Ectodermal cell (in vitro differentiated cells): ENCODE results near the gene NDUFAF4.

Experiments
- H3K27ac ChIP-seq: 2 replicates; pipeline ENCODE4 v1.7.0; 2013; ENCODE audit warnings: mild to moderate bottlenecking, low read depth, low read length; ENCODE audit not compliant: insufficient read depth, poor library complexity, severe bottlenecking
- H3K27me3 ChIP-seq: 2 replicates; pipeline ENCODE4 v1.7.0; 2013; ENCODE audit warnings: mild to moderate bottlenecking, low read length; ENCODE audit not compliant: insufficient read depth, control insufficient read depth, poor library complexity, severe bottlenecking
- H3K36me3 ChIP-seq: one replicate; pipeline ENCODE4 v1.7.0; 2013; ENCODE audit warnings: low read length; ENCODE audit not compliant: control insufficient read depth, insufficient read depth
- H3K4me1 ChIP-seq: one replicate; pipeline ENCODE4 v1.7.0; 2013; ENCODE audit warnings: low read length; ENCODE audit not compliant: control insufficient read depth, insufficient read depth
- H3K4me3 ChIP-seq: 2 replicates; pipeline ENCODE4 v1.7.0; 2013; ENCODE audit warnings: low read depth, low read length, control low read depth; ENCODE audit not compliant: insufficient read depth
- H3K9me3 ChIP-seq: 2 replicates; pipeline ENCODE4 v1.7.0; 2013; ENCODE audit warnings: mild to moderate bottlenecking, low read length, moderate library complexity; ENCODE audit not compliant: control insufficient read depth
- WGBS, 2 experiments: methylation state at CpG; one replicate each; pipeline ENCODE4 v1.1.7; 2013; ENCODE audit warnings: missing lambda C conversion rate in 2 of 2; 5-methylcytosine and 5-hydroxymethylcytosine counted together

NDUFAF4 gene

GRCh38 chr6:96926425-96926824 lies 28.7 kb upstream of the NDUFAF4 start:
- Histone ChIP-seq H3K4me1 (peaks cover 4% of the 10 kb centered on the region), H3K36me3 (no peaks in the 10 kb centered on the region), H3K4me3 (no peak overlapping the region), H3K27ac (no peak overlapping the region), H3K27me3 (peaks cover 15% of the 10 kb centered on the region), H3K9me3 (no peaks in the 10 kb centered on the region)
- WGBS, 2 experiments, result 82 to 86% methylated on average over 3 of the region's 3 CpGs

- H3K4me1 ChIP-seq, result no peaks in the 10 kb centered on the region
- H3K9me3 ChIP-seq, result no peaks in the 10 kb centered on the region
- H3K27ac ChIP-seq, result no peak overlapping the region
- H3K36me3 ChIP-seq, result no peaks in the 10 kb centered on the region
- peaks cover 15% of the 10 kb centered on the region for H3K27me3 ChIP-seq
- peak overlapping the region; percentile 77 for H3K4me3 ChIP-seq
- WGBS, 2 experiments, result 82 to 96% methylated on average over 5 to 6 of the region's 8 CpGs
These were observed 27.6 kb upstream of the NDUFAF4 start for GRCh38 chr6:96925290-96925687.

GRCh38 chr6:96923871-96924493 lies 26.3 kb upstream of the NDUFAF4 start:
- Histone ChIP-seq H3K27ac (no peak overlapping the region), H3K36me3 (no peaks in the 10 kb centered on the region), H3K4me1 (no peaks in the 10 kb centered on the region), H3K4me3 (peak overlapping the region; percentile 77), H3K27me3 (peaks cover 15% of the 10 kb centered on the region), H3K9me3 (no peaks in the 10 kb centered on the region)
- WGBS, 2 experiments, result 5 to 8% methylated on average over 30 to 34 of the region's 34 CpGs

GRCh38 chr6:96923400-96923799 lies 25.7 kb upstream of the NDUFAF4 start:
- no peaks in the 10 kb centered on the region for H3K36me3 ChIP-seq
- no peaks in the 10 kb centered on the region for H3K4me1 ChIP-seq
- H3K9me3 ChIP-seq, result no peaks in the 10 kb centered on the region
- H3K27ac ChIP-seq, result no peak overlapping the region
- 87 to 96% methylated on average over 3 of the region's 3 CpGs for whole genome bisulfite sequencing, 2 experiments
- H3K27me3 ChIP-seq, result peaks cover 15% of the 10 kb centered on the region
- H3K4me3 ChIP-seq, result no peak overlapping the region

- H3K27me3 ChIP-seq, result no peaks in the 10 kb centered on the region
These were observed 19.4 kb upstream of the NDUFAF4 start for GRCh38 chr6:96917098-96917497.

GRCh38 chr6:96913621-96914020 lies 15.9 kb upstream of the NDUFAF4 start:
- H3K36me3 ChIP-seq, result no peaks in the 10 kb centered on the region
- H3K9me3 ChIP-seq, result no peaks in the 10 kb centered on the region
- no peaks in the 10 kb centered on the region for H3K27me3 ChIP-seq
- H3K4me3 ChIP-seq, result no peak overlapping the region
- H3K27ac ChIP-seq, result no peak overlapping the region
- H3K4me1 ChIP-seq, result no peaks in the 10 kb centered on the region
- 89 to 92% methylated on average over 3 of the region's 3 CpGs for WGBS, 2 experiments

More at GRCh38 chr6:96917098-96917497, 19.4 kb upstream of the NDUFAF4 start:
- Histone ChIP-seq H3K36me3 (no peaks in the 10 kb centered on the region), H3K4me1 (no peaks in the 10 kb centered on the region), H3K4me3 (no peak overlapping the region), H3K27ac (no peak overlapping the region), H3K9me3 (no peaks in the 10 kb centered on the region)
- no CpG with 5 or more reads among the region's 1 CpG for WGBS, 2 experiments

- WGBS, 2 experiments, result 91 to 92% methylated on average over 4 of the region's 4 CpGs
- H3K27me3 ChIP-seq, result no peaks in the 10 kb centered on the region
These were observed 14.1 kb upstream of the NDUFAF4 start for GRCh38 chr6:96911751-96912150.

GRCh38 chr6:96911171-96911570 lies 13.5 kb upstream of the NDUFAF4 start:
- Histone ChIP-seq H3K4me3 (no peak overlapping the region), H3K36me3 (no peaks in the 10 kb centered on the region), H3K27me3 (no peaks in the 10 kb centered on the region), H3K4me1 (no peaks in the 10 kb centered on the region), H3K9me3 (no peaks in the 10 kb centered on the region), H3K27ac (no peak overlapping the region)
- 90 to 94% methylated on average over 3 of the region's 3 CpGs for WGBS, 2 experiments

More at GRCh38 chr6:96911751-96912150, 14.1 kb upstream of the NDUFAF4 start:
- H3K4me3 ChIP-seq, result no peak overlapping the region
- H3K36me3 ChIP-seq, result no peaks in the 10 kb centered on the region
- no peaks in the 10 kb centered on the region for H3K9me3 ChIP-seq
- H3K27ac ChIP-seq, result no peak overlapping the region
- no peaks in the 10 kb centered on the region for H3K4me1 ChIP-seq

GRCh38 chr6:96909811-96910210 lies 12.1 kb upstream of the NDUFAF4 start:
- H3K4me1 ChIP-seq, result no peaks in the 10 kb centered on the region
- no peaks in the 10 kb centered on the region for H3K9me3 ChIP-seq
- WGBS, 2 experiments, result 94 to 100% methylated on average over 2 of the region's 2 CpGs

GRCh38 chr6:96907498-96907897 lies 9.8 kb upstream of the NDUFAF4 start:
- WGBS, 2 experiments, result 88 to 100% methylated on average over 2 of the region's 2 CpGs
- Histone ChIP-seq H3K4me1 (no peaks in the 10 kb centered on the region), H3K27ac (no peak overlapping the region), H3K27me3 (no peaks in the 10 kb centered on the region), H3K4me3 (no peak overlapping the region), H3K36me3 (no peaks in the 10 kb centered on the region), H3K9me3 (no peaks in the 10 kb centered on the region)

More at GRCh38 chr6:96909811-96910210, 12.1 kb upstream of the NDUFAF4 start:
- Histone ChIP-seq H3K4me3 (no peak overlapping the region), H3K27me3 (no peaks in the 10 kb centered on the region), H3K36me3 (no peaks in the 10 kb centered on the region), H3K27ac (no peak overlapping the region)
